IPS-18c (cell line): ENCODE data around the gene PPP4R2.
"Not testable (repeated sequence)": the region's sequence is repeated elsewhere in the genome, so short reads cannot be mapped to it uniquely, and the experiment has no call there.

Source experiments
- H3K4me3 ChIP-seq: 2 replicates; pipeline ENCODE4 v1.7.0; 2013; ENCODE audit warnings: low read depth, mild to moderate bottlenecking, low read length, moderate library complexity; ENCODE audit not compliant: insufficient read depth
- H3K9me3 ChIP-seq: one replicate; pipeline ENCODE4 v1.6.1; 2013; ENCODE audit warnings: mild to moderate bottlenecking, low read length, moderate library complexity; ENCODE audit not compliant: control insufficient read depth, insufficient read depth

PPP4R2 gene

DNA sequence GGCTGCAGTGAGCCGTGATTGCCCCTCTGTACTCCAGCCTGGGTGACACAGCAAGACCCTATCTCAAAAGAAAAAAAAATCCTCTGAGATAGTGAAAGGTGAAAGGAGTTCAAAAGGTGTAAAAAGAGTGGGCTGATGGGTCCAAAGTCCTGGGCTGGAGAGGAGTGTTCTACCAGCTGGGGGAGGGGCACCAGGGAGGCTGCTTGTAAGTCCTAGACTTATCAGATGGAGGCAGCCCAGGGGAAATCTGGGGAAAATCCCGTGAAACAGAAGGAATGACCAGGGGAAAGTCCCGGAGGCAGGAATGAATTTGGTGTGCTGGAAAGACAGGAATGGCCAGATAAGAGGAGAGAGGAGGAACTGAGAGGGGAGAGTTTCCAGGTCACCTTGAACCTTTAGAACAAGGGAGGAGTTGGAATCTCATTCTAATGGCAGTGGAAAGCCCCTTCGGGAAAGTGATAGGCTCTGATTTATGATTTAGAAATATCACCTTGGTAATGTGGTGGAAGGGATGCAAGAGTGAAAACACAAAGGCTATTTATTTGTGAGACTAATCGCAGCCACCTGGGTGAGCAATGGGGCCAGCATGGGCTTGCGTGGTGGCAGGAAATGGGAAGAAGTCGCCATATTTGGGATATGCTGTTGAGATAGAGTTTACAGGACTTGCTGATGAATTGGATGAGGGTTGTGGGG, 23.4 kb upstream of the PPP4R2 start:
- Histone ChIP-seq H3K9me3 (no peaks in the 10 kb centered on the region), H3K4me3 (no peak overlapping the region)

DNA sequence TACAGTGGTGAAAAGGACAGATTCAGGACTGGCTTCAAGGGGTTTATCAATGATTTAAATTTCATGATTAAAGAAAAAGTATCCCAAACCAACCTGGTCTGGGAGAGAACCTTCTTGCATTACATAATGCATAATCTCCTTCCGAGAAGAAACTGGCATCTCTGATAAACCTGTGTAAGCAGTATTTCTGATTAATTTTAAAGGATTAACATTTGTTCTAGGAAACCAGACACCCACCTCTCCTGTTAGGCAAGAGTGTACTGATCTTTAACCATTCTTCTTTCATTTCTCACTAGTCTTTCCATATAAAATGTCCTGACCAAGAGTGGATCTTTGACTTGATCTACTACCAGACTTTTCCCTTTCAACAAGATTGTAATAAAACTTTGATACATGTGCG, 22.8 kb upstream of the PPP4R2 start:
- Histone ChIP-seq H3K9me3 (no peaks in the 10 kb centered on the region), H3K4me3 (no peak overlapping the region)

DNA sequence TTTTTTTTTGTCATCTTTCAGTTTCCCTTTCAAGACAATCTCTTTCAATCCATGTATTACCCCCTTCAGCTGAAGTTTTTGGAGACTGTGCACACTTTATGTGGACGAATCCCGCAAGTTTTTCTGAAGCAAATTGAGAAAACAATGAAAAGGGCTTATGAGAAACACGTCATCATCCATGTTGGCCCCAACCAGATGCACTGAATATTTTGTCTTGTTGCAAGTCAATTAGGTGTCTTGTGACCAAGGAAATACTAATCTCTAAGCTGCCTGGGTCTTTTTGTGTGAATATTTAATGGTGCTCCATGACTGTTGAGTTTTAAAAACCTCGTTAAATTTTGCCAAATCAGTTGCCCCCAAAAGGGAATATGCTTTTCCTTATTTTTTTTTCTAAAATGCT, 21.7 kb upstream of the PPP4R2 start:
- no peak overlapping the region for H3K4me3 ChIP-seq
- H3K9me3 ChIP-seq, result no peaks in the 10 kb centered on the region

DNA sequence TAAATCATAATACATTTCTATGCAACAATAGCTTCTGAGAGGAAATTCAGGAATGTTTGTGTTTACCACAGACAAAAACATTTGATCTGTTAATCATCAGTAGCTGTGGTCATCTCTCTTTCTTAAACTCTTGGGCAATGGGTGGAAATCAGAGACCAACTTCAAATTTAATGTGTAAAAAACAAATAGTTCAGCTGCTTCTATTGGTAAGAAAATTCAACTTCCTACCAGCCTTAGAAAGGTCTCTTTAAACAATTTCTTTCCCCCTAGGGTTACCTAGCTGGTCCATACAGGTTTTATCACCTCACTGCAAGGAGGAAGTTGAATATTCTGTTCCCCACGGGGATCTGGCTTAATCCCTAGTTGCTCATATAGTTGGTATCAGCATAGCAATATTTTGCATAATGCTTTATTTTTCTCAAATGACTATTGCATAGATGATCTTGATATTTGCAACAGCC, 20.3 kb upstream of the PPP4R2 start:
- Histone ChIP-seq H3K9me3 (no peaks in the 10 kb centered on the region), H3K4me3 (no peak overlapping the region)

DNA sequence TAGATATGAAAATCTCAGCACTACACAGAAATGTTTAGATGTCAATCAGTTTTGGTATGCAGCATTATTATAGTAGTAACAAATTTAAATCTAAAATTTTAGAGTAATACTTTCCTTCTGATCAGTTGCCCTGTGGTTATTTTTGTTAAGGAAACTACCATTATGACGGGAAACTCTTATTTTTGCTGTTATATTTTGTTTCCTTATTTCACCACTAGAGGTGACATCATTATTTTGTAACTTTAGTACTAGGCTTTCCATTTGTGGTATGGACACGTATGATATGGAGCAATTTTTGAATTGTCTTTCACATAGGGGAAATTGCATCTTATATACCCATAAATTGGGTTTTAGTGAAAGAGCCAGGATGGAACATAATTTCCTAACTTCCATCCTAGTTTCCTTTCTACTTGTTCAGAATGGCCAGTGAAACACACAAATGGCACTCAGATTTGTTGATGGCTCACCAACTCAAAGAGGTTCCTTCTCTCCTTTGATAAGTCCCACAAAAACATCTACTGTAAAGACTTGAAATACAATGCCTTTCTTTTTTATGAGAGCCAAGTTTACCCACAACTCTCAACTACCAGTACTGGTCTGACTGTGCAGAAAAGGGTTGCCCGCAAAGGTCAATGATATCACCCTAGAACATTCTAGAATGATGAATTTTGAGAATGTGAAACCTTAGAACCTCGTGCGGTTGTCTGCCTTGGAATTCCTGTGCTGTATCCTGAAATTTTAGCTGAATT, 19.4 kb upstream of the PPP4R2 start:
- H3K4me3 ChIP-seq, result no peak overlapping the region
- no peaks in the 10 kb centered on the region for H3K9me3 ChIP-seq

DNA sequence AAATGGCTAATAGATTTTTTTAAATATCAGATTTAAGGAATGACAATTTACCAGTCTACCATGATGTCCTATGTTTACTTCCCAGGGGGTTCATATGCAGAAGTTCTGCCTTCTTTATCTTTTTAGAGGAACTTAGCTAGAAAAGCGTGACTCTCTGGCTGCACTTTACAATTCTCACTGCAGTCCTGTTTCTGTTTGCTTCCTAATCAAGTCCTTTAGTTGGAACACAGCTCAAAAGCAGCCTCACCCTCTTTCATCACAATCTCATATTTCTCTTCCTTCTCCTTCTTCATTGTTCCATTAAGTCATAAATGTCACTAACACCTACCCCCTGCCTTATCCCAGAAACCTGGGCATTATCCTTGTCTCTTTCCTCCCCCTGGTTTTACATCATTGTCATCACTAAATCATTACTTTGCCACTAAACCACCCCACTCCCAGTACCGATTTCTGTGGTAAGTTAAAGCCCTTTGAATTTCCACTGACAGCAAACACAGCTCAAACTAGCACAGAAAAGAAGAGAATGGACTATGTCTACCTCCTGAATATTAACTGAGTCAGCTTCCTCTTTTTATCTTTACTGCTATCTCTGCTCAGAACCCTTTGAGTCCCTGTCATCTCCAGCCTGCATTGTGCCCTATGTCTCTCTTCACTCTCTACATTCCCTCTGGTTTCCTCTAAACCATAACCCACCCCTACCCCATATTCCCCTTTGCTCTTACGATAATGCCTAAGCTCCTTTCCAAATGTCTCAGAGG, 13.8 kb upstream of the PPP4R2 start:
- no peak overlapping the region for H3K4me3 ChIP-seq

DNA sequence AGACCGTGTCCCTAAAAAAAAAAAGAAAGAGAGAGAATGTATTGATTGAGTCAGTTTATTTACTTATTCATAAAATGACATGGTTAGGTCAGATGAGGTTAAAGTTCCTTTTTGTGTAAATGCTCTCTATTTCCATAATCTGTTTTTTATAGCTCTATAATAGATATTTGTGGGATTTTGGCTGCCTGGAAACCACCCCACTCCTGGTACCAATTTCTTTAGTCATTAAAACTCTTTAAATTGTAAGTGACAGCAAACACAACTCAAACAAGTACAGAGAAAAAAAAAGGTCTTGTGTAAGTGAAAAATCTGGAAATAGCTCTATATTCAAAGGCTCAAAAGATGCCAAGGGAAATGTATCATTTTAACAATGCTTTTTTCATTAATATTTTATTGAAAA, 11.0 kb upstream of the PPP4R2 start:
- Histone ChIP-seq H3K9me3 (peaks cover 3% of the 10 kb centered on the region), H3K4me3 (no peak overlapping the region)

More for the DNA sequence above, 13.8 kb upstream of the PPP4R2 start:
- H3K9me3 ChIP-seq, result peaks cover 3% of the 10 kb centered on the region

DNA sequence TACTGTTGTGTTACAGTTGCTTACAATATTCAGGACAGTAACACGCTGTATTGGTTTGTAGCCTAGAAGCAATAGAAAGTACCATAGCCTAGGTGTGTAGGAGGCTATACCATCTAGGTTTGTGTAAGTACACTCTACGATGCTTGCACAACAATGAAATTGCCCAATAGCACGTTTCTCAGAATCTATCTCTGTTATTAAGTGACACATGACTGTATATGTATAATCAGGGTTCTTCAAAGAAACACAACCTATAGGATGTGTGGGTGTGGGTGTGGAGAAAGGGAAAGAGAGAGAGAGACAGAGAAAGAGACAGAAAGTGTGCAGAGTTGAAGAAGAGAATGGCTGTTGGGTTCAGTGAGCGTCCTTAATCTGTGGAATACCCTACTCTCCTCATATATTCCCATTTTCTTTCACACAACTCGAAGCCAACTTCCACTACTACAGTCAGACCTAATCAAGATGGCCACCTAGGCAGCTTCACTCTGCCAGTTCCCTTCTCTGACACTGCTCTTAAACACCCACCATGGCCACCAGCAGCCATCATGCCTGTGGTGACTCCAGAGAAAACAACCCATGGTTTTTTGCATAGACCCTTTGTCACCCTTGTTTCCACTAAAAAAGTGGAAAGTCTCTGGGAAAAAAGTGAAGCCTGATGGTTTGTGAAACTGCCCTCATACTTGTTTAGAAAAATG, 5.8 kb upstream of the PPP4R2 start:
- H3K4me3 ChIP-seq, result no peak overlapping the region

DNA sequence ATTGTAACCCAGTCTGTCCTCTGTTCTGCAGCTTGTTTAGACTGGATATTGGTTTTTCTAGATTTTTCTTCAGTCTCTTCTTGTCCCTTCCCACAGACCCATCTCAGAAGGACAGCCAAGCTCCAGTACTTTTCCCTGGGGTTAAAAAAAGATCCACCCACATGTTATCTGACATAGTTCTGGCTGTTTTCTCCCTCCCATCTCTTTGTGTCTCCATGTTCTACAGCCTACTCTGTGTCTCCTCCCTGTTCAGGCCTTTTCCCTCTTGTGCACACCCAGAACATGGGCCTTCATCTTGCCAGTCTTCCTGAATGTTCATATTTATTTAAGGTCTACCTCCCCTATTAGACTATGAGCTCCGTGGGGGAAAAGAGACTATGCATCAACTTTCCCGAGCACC, 5.1 kb upstream of the PPP4R2 start:
- no peak overlapping the region for H3K4me3 ChIP-seq
- H3K9me3 ChIP-seq, result no peaks in the 10 kb centered on the region

More for the DNA sequence above, 5.8 kb upstream of the PPP4R2 start:
- no peaks in the 10 kb centered on the region for H3K9me3 ChIP-seq

DNA sequence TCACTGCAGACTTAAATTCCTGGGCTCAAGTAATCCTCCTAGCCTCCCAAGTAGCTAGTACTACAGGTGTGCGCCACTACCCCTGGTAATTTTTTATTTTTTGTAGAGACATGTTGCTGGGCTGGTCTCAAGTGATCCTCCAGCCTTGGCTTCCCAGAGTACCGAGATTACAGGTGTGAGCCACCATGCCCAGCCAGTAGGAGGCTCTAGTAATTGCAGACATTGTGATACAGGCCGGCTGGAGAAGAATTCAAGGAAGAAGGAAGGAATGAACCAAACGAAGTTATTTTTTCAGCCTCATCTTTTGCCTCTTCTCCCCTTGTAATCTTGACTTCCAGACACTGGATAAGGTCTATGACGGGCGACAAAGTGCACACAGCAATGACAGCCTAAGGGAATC, 3.2 kb upstream of the PPP4R2 start:
- Histone ChIP-seq H3K4me3 (no peak overlapping the region), H3K9me3 (no peaks in the 10 kb centered on the region)

DNA sequence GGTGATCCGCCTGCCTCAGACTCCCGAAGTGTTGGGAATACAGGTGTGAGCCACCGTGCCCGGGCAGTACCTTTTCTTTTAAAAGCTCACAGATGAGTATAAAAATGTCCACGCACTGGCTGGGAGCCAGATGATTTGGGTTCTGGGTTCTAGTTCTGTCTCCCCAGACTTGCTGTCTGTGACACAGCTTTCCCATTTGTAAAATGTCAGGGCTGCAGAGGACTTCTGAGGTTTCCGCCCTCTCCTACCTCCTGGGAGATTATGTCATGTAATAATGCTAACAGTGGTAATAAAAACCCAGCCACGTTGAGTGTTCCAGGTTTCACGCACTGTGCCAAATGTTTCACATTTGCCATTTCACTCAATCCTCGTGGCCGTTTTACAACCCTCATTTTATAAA, 1.3 kb upstream of the PPP4R2 start:
- no peak overlapping the region for H3K4me3 ChIP-seq
- H3K9me3 ChIP-seq, result no peaks in the 10 kb centered on the region

DNA sequence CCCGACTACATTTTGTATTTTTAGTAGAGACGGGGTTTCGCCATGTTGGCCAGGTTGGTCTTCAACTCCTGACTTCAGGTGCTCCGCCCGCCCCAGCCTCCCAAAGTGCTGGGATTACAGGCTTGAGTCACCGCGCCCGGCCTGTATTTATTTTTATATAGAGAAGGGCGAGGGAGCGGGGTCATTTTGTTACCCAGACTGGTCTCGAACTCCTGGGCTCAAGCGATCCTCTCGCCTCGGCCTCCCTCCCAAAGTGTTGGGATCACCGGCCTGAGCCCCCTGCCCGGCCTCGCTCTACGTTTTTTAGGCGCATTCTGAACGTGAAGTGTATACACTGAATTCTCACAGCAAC, 514 bp upstream of the PPP4R2 start:
- peak overlapping the region; percentile 49 for H3K4me3 ChIP-seq
- no peaks in the 10 kb centered on the region for H3K9me3 ChIP-seq

DNA sequence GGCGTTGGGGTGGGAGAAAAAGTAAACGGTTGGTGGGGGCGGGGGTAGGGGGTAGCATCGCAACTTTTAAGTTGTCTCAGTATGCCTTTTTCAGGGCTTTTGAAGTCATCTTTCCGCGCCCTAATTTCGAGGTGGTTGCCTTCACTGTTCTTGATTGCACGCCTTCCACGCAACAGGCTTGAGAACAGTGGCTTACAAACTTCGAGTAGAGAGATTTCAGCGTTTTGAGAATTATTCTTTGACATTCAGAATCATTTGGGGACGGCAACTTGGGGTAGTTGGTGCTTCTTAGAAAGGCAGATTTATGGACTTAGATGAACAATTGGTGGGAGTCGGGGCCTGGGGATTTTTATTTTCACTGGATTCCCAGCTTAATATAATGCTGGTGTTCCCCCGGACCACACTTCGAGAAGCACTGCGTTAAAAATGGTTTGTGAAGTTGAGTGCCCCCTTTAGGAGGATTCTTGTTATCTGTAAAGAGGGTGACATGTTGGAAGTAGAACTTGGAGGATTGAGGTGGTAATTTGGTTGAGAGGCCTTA, 880 bp downstream of the PPP4R2 start:
- Histone ChIP-seq H3K4me3 (peak overlapping the region; percentile 70), H3K9me3 (no peaks in the 10 kb centered on the region)

DNA sequence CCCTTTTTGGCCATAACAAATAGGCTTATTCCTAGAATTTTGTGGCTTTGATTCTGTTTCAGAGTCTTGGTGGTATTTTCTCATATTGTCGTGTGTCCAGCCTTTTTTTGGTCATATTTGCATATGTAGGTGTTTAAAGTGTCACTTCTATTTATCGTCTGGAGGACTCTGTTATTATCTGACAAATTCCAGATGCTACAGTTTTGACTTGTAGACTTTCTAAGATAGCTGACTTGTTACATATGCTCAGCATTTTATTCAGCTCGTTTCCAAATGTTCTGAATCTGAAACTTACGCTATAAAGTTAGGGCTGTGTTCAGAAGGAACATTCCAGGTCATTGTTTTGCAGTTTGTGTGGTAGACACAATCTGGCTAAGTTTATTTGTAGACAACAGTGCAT, 1.9 kb downstream of the PPP4R2 start:
- no peaks in the 10 kb centered on the region for H3K9me3 ChIP-seq
- H3K4me3 ChIP-seq, result peak overlapping the region; percentile 46; the same call in 1 of the 2 replicates

DNA sequence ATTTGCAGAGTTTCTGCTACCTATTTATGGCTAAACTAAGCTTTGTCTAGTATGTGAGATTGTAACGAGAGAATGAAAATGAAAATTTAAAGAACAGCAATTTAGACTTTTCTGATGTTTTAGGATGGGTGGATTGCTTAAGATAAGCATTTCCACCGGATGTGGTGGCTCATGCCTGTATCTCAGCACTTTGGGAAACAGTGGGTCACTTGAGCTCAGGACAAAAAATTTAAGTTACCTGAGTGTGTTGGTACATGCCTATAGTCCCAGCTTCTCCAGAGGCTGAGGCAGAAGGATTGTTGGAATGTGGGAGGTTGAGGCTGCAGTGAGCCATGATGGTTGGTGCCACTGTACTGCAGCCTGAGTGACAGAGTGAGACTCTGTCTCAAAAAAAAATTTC, 3.3 kb downstream of the PPP4R2 start:
- Histone ChIP-seq H3K9me3 (no peaks in the 10 kb centered on the region), H3K4me3 (no peak overlapping the region)

DNA sequence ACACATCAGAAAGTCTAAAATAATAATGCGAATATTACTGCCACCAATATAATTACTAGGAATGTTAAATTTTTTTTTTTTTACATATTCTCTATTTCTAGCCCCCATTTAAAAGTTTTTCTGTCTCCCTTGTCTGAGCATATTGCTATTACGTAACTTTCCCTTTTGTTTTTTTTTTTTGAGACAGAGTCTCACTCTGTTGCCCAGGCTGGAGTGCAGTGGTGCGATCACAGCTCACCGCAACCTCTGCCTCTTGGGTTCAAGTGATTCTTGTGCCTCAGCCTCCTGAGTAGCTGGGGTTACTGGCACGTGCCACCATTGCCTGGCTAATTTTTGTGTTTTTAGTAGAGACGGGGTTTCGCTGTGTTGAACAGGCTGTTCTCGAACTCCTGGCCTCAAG, 6.4 kb downstream of the PPP4R2 start:
- not testable (repeated sequence) for H3K4me3 ChIP-seq, H3K9me3 ChIP-seq

DNA sequence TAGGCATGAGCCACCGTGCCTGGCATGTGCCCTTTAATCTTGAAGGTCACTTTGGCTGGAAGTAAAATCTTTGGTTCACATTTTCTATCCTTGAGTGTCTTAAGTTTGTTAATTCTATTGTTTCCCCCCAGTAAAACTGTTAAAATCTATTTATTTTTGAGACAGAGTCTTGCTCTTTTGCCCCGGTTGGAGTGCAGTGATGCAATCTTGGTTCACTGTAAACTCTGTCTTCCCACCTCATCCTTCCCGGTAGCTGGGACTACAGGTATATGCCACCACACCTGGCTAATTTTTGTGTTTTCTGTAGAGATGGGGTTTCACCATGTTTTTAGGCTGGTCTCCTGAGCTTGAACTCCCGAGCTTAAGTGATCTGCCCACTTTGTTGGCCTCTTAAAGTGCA, 7.7 kb downstream of the PPP4R2 start:
- no peaks in the 10 kb centered on the region for H3K9me3 ChIP-seq
- H3K4me3 ChIP-seq, result no peak overlapping the region
